ENCODE results near the gene ZBTB45.

The ZBTB45 gene

GRCh38 chr19:58518256-58519086 is 1.1 kb downstream of the ZBTB45 start:
- TF ChIP-seq CTCF (IDR thresholded peaks at IDR 0.05; ENCODE audit: control insufficient read depth, extremely low read depth, insufficient read depth): no peak
- DNase-seq (ENCODE audit: low read depth): no peak
- peak overlapping the region; percentile 81 for H3K4me3 ChIP-seq (ENCODE audit: low read depth, low read length)

GRCh38 chr19:58516964-58517833 is 2.4 kb downstream of the ZBTB45 start:
- no peak for DNase-seq (ENCODE audit: low read depth)
- H3K4me3 ChIP-seq (ENCODE audit: low read depth, low read length): no peak overlapping the region
- peak; percentile 30 for TF ChIP-seq CTCF (IDR thresholded peaks at IDR 0.05; ENCODE audit: control insufficient read depth, extremely low read depth, insufficient read depth)

- TF ChIP-seq CTCF (IDR thresholded peaks at IDR 0.05; ENCODE audit: control insufficient read depth, extremely low read depth, insufficient read depth): no peak
- DNase-seq (ENCODE audit: low read depth): no peak
Measured at GRCh38 chr19:58516246-58516836, 3.3 kb downstream of the ZBTB45 start.

GRCh38 chr19:58515259-58515658 is 4.4 kb downstream of the ZBTB45 start:
- DNase-seq (ENCODE audit: low read depth): no peak
- no peak for TF ChIP-seq CTCF (IDR thresholded peaks at IDR 0.05; ENCODE audit: control insufficient read depth, extremely low read depth, insufficient read depth)
- H3K4me3 ChIP-seq (ENCODE audit: low read depth, low read length): peak overlapping the region; percentile 87; the same call in 1 of the 2 replicates

More at GRCh38 chr19:58516246-58516836, 3.3 kb downstream of the ZBTB45 start:
- H3K4me3 ChIP-seq (ENCODE audit: low read depth, low read length): no peak overlapping the region

- H3K4me3 ChIP-seq (ENCODE audit: low read depth, low read length): peak overlapping the region; percentile 87
- no peak for TF ChIP-seq CTCF (IDR thresholded peaks at IDR 0.05; ENCODE audit: control insufficient read depth, extremely low read depth, insufficient read depth)
- DNase-seq (ENCODE audit: low read depth): no peak
Measured at GRCh38 chr19:58514564-58515022, 5.0 kb downstream of the ZBTB45 start.

GRCh38 chr19:58513694-58514563 is 5.7 kb downstream of the ZBTB45 start:
- peak; percentile 99 for TF ChIP-seq CTCF (IDR thresholded peaks at IDR 0.05; ENCODE audit: control insufficient read depth, extremely low read depth, insufficient read depth)
- peak; percentile 93 for DNase-seq (ENCODE audit: low read depth)
- H3K4me3 ChIP-seq (ENCODE audit: low read depth, low read length): peak overlapping the region; percentile 87

Data from LNCaP clone FGC (cell line).